ENCODE data around the gene TMTC2.

TMTC2 gene

GRCh38 chr12:83052890-83053541, 366.3 kb downstream of the TMTC2 start:
- no peak for TF ChIP-seq CTCF (IDR thresholded peaks at IDR 0.05; ENCODE audit: low read length, missing control alignments)
- no peak for DNase-seq (ENCODE audit: low read depth)
- H3K4me3 ChIP-seq (replicated peaks; ENCODE audit: low read depth, low read length), result no peak overlapping the region

GRCh38 chr12:83057436-83057835, 370.7 kb downstream of the TMTC2 start:
- peak; percentile 4 for DNase-seq (ENCODE audit: low read depth)
- H3K4me3 ChIP-seq (replicated peaks; ENCODE audit: low read depth, low read length), result no peak overlapping the region
- no peak for TF ChIP-seq CTCF (IDR thresholded peaks at IDR 0.05; ENCODE audit: low read length, missing control alignments)

GRCh38 chr12:83059107-83059506, 372.4 kb downstream of the TMTC2 start:
- no peak for DNase-seq (ENCODE audit: low read depth)
- TF ChIP-seq CTCF (IDR thresholded peaks at IDR 0.05; ENCODE audit: low read length, missing control alignments), result no peak

GRCh38 chr12:83065562-83065961, 378.9 kb downstream of the TMTC2 start:
- no peak overlapping the region for H3K4me3 ChIP-seq (replicated peaks; ENCODE audit: low read depth, low read length)
- no peak for TF ChIP-seq CTCF (IDR thresholded peaks at IDR 0.05; ENCODE audit: low read length, missing control alignments)
- DNase-seq (ENCODE audit: low read depth), result no peak

More at GRCh38 chr12:83059107-83059506, 372.4 kb downstream of the TMTC2 start:
- no peak overlapping the region for H3K4me3 ChIP-seq (replicated peaks; ENCODE audit: low read depth, low read length)

- no peak for TF ChIP-seq CTCF (IDR thresholded peaks at IDR 0.05; ENCODE audit: low read length, missing control alignments)
- no peak overlapping the region for H3K4me3 ChIP-seq (replicated peaks; ENCODE audit: low read depth, low read length)
- DNase-seq (ENCODE audit: low read depth), result no peak
Measured at GRCh38 chr12:83067981-83068380, 381.3 kb downstream of the TMTC2 start.

- H3K4me3 ChIP-seq (replicated peaks; ENCODE audit: low read depth, low read length), result no peak overlapping the region
- TF ChIP-seq CTCF (IDR thresholded peaks at IDR 0.05; ENCODE audit: low read length, missing control alignments), result no peak
- no peak for DNase-seq (ENCODE audit: low read depth)
Measured at GRCh38 chr12:83074358-83074894, 387.7 kb downstream of the TMTC2 start.

GRCh38 chr12:83075471-83075870, 388.8 kb downstream of the TMTC2 start:
- H3K4me3 ChIP-seq (replicated peaks; ENCODE audit: low read depth, low read length), result no peak overlapping the region
- TF ChIP-seq CTCF (IDR thresholded peaks at IDR 0.05; ENCODE audit: low read length, missing control alignments), result no peak
- DNase-seq (ENCODE audit: low read depth), result no peak

Data from fibroblast of pulmonary artery (primary cell).